ENCODE data around the gene SMIM23.

SMIM23 gene

GRCh38 chr5:171816666-171817065 lies 31.0 kb downstream of the SMIM23 start:
- DNase-seq (ENCODE audit: low read depth) = no peak

DNA sequence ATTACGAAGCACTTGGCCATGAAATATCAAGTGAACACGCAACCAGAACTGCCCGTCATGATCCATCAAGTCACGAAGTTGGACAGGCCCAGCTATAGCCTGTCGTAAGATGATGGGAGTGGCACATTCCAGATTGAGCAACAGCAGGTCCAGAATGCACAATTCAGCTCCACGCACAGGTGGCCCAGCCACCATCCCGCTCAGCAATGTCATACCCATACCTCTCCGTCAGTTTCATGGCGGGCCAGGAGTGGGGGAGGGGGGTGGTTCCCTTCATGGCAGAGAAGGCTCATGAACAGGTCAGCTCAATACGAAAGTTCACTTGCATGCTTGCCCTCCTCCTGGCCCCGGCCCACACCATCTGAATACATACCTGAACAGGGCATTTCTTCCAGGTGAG lies 34.9 kb downstream of the SMIM23 start:
- DNase-seq (ENCODE audit: low read depth) = no peak

DNA sequence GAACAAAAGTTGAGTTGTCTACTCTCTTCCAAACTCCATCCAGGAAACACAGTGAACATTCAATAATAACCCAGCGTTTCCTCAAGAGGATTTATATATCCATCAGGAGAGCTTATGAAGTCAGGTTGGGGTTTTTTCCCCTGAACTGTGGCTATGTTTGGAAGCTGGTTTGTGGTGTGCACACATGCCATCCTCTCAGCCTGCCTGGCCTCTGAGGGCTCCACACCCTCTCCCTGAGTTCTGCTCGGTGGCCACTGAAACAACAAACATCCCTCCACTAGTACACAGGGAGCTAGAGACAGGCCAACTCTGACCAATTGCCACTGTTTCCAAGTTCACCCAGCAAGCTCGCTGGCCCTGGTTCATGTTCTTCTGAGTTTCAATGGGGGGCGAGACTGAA lies 35.7 kb downstream of the SMIM23 start:
- DNase-seq (ENCODE audit: low read depth) = no peak

GRCh38 chr5:171823269-171823668 lies 37.7 kb downstream of the SMIM23 start:
- DNase-seq (ENCODE audit: low read depth) = no peak

DNA sequence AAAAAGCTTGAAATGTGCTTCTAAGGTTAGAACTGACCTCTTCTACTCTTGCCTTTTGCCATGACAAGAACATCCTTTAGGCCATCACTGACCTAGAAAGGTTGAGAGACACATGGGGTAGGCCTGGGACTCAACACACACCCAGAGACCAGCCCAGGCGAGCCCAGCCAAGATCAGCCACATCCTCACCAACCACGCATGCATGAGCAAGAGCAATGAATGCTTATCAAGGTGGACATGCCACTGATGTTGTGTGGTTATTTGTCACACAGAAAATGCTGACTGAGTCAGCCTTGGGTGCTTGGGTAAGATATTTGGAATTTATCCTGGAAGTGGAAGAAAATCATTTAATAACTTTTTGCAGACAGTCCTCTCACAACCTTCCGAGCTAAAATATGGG lies 39.4 kb downstream of the SMIM23 start:
- DNase-seq (ENCODE audit: low read depth) = no peak

- no peak for DNase-seq (ENCODE audit: low read depth)
These were observed 40.5 kb downstream of the SMIM23 start for GRCh38 chr5:171826132-171826531.

DNA sequence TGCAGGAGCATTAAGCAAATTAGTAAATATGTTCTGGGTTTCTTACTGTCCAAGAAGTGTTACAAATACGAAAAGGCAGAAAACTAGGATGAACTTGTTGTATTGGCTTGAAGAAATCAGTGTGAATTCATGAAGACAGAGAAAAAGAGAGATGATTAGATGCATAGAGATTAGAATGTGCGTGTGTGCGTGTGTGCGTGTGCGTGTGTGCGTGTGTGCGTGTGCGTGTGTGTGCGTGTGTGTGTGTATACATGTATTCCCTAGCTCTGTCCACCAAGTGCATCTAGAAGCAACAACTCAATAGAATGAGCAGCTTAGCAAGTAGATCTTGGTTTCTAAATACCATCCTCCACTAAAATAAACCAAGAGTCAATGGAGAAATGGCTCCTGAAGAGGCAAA lies 41.5 kb downstream of the SMIM23 start:
- DNase-seq (ENCODE audit: low read depth) = no peak

DNA sequence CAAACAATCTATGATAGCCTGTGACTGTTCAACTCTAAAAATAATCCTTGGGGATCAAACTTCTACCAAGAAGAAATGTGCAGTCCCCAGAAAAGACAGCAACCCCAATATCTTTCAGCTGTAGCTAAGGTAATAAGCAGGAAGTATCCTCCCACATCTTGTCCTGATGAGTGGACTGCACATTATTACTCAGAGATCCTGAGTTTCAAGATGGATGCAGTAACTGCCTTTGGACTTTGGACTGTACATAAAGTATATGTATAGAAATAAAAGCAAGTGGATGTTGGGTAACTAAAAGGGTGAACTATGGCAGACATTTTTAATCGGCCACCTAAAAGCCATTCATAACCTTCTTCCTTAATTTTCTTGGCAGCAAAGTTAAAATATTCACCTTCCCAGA lies 45.1 kb downstream of the SMIM23 start:
- no peak for DNase-seq (ENCODE audit: low read depth)

DNA sequence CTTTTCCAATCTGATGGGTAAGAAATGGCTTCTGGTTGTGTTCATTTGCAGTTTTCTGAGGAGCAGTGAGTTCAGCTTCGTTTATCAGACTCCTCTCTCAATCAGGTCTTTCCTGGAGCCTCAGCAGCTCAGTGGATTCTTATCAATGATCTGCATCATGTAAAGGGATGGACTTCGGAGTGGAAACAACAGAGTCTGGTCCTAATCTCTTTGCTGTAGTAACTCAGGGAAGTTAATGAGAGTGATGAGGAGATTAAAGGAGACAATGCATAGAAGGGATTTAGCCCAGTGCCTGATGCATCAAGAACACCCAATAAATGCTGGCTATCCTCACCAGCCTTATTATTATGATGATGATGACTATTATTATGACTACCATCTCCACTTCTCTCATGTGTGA lies 47.2 kb downstream of the SMIM23 start:
- no peak for DNase-seq (ENCODE audit: low read depth)

DNA sequence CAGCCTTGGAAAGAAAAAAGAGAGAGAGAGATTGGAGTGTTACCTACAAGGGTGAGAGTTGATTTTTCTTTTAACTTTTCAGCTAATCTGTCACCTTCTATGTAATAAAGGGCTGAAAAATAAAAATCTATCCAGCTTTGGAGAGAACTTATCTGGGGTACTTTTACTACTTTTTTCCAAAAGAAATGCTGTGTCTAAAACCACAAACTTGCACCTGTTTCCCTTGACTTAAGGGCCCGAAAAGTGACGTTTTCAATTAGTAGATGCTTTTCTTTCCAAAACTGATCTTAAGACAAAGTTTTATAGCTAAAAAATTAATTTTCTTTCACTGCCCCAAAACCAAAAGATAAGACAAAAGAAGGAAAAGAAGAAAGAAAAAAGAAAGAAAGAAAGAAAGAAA lies 48.8 kb downstream of the SMIM23 start:
- DNase-seq (ENCODE audit: low read depth) = no peak

- DNase-seq (ENCODE audit: low read depth) = no peak
These were observed 49.4 kb downstream of the SMIM23 start for GRCh38 chr5:171835066-171835465.

- no peak for DNase-seq (ENCODE audit: low read depth)
These were observed 51.9 kb downstream of the SMIM23 start for GRCh38 chr5:171837522-171837921.

- no peak for DNase-seq (ENCODE audit: low read depth)
These were observed 52.4 kb downstream of the SMIM23 start for GRCh38 chr5:171838066-171838465.

GRCh38 chr5:171839112-171839511 lies 53.5 kb downstream of the SMIM23 start:
- DNase-seq (ENCODE audit: low read depth) = no peak

- DNase-seq (ENCODE audit: low read depth) = no peak
These were observed 54.4 kb downstream of the SMIM23 start for GRCh38 chr5:171840066-171840465.
